Hepatocyte (in vitro differentiated cells): ENCODE measurements around the gene TSPAN32. TPM values are rescaled to one million over a fixed set of nuclear protein-coding genes. Genes with fewer than 3 reads are reported as not detected.

Experiments used
- DNase-seq: peaks from one replicate; pipeline ENCODE4 v3.0.0-alpha.2; 2016; ENCODE audit warnings: low spot score
- H2AFZ ChIP-seq: fragments of 200-600 bp; sonication (generic); 2 replicates; pipeline ENCODE4 v1.6.0; 2016; ENCODE audit warnings: antibody characterized with exemption, mild to moderate bottlenecking
- H3K27ac ChIP-seq: fragments of 200-600 bp; sonication (generic); 2 replicates; pipeline ENCODE4 v1.5.1; 2016; ENCODE audit warnings: mild to moderate bottlenecking
- H3K27me3 ChIP-seq: fragments of 200-600 bp; sonication (generic); 2 replicates; pipeline ENCODE4 v1.6.1; 2016
- H3K36me3 ChIP-seq: fragments of 200-600 bp; sonication (generic); replicated peaks from 2 replicates; pipeline ENCODE4 v1.5.1; 2016; ENCODE audit warnings: low read depth; ENCODE audit not compliant: insufficient read depth
- H3K4me1 ChIP-seq: fragments of 200-600 bp; sonication (generic); 2 replicates; pipeline ENCODE4 v1.5.1; 2016; ENCODE audit warnings: mild to moderate bottlenecking, moderate library complexity; ENCODE audit not compliant: insufficient read depth
- H3K4me2 ChIP-seq: fragments of 200-600 bp; sonication (generic); 2 replicates; pipeline ENCODE4 v1.6.0; 2016
- H3K4me3 ChIP-seq: fragments of 200-600 bp; sonication (generic); 2 replicates; pipeline ENCODE4 v1.5.1; 2016; ENCODE audit warnings: mild to moderate bottlenecking
- H3K79me2 ChIP-seq: fragments of 200-600 bp; sonication (generic); 2 replicates; pipeline ENCODE4 v1.6.0; 2017; ENCODE audit warnings: mild to moderate bottlenecking
- H3K9me2 ChIP-seq: fragments of 200-600 bp; sonication (generic); replicated peaks from 2 replicates; pipeline ENCODE4 v1.6.0; 2017; ENCODE audit warnings: mild to moderate bottlenecking; ENCODE audit not compliant: insufficient read depth
- H3K9me3 ChIP-seq: fragments of 200-600 bp; sonication (generic); 2 replicates; pipeline ENCODE4 v1.5.1; 2016; ENCODE audit warnings: low read depth, mild to moderate bottlenecking
- H4K20me1 ChIP-seq: fragments of 200-600 bp; sonication (generic); 2 replicates; pipeline ENCODE4 v1.6.0; 2016; ENCODE audit warnings: mild to moderate bottlenecking; ENCODE audit not compliant: insufficient read depth, poor library complexity, severe bottlenecking
- CTCF ChIP-seq: fragments of 200-600 bp; sonication (generic); IDR thresholded peaks from 2 replicates; pipeline ENCODE4 v1.5.1; 2016; ENCODE audit warnings: antibody characterized with exemption, mild to moderate bottlenecking; ENCODE audit not compliant: poor library complexity
- EZH2 ChIP-seq: fragments of 200-600 bp; sonication (generic); IDR thresholded peaks from 2 replicates; pipeline ENCODE4 v1.6.1; 2016; ENCODE audit warnings: antibody characterized with exemption, mild to moderate bottlenecking, borderline replicate concordance
- EZH2phosphoT487 ChIP-seq: fragments of 200-600 bp; sonication (generic); IDR thresholded peaks from one replicate; pipeline ENCODE4 v1.6.1; 2018; ENCODE audit warnings: antibody characterized with exemption, mild to moderate bottlenecking, low read depth, moderate library complexity; ENCODE audit not compliant: unreplicated experiment, severe bottlenecking
- whole genome bisulfite sequencing: methylation state at CpG from one replicate; pipeline ENCODE4 v1.1.6; 2016; ENCODE audit warnings: low lambda C conversion rate; ENCODE audit errors: missing lambda C conversion rate; 5-methylcytosine and 5-hydroxymethylcytosine counted together
- polyA plus RNA-seq: library from polyadenylated mRNA; unstranded; fragments of >200 nt; fragmentation: Nextera tagmentation; extraction: Ambion mirVana; gene quantifications from 2 replicates; pipeline ENCODE4 v1.2.1, GENCODE V29; 2016
- total RNA-seq: library from RNA; depleted of rRNA; stranded (reverse); fragments of >200 nt; gene quantifications from 2 replicates; pipeline ENCODE4 v1.2.3, GENCODE V29; 2014

TSPAN32 gene
- total and polyA plus RNA-seq, 2 experiments from 2014 or later = 1.5 to 4.8 TPM

GRCh38 chr11:2259897-2260451 is 41.8 kb upstream of the TSPAN32 start:
- no peak for TF ChIP-seq EZH2
- no peaks in the 10 kb centered on the region for H3K4me1 ChIP-seq
- H3K9me2 ChIP-seq = no peaks in the 10 kb centered on the region
- no peaks in the 10 kb centered on the region for H4K20me1 ChIP-seq
- WGBS = 88% methylated on average over 11 of the region's 12 CpGs
- H3K27me3 ChIP-seq = no peaks in the 10 kb centered on the region
- H3K36me3 ChIP-seq = no peaks in the 10 kb centered on the region
- no peak overlapping the region for H3K4me2 ChIP-seq
- no peaks in the 10 kb centered on the region for H3K9me3 ChIP-seq
- no peak overlapping the region for H3K27ac ChIP-seq
- no peak overlapping the region for H3K4me3 ChIP-seq
- DNase-seq = no peak
- no peak overlapping the region for H2AFZ ChIP-seq
- H3K79me2 ChIP-seq = no peaks in the 10 kb centered on the region

GRCh38 chr11:2260491-2261364 is 41.1 kb upstream of the TSPAN32 start:
- no peak overlapping the region for H2AFZ ChIP-seq
- 88% methylated on average over 21 of the region's 26 CpGs for WGBS

GRCh38 chr11:2261436-2262230 is 40.2 kb upstream of the TSPAN32 start:
- no peak overlapping the region for H3K4me3 ChIP-seq
- no peak overlapping the region for H2AFZ ChIP-seq
- H3K9me3 ChIP-seq = no peaks in the 10 kb centered on the region
- 88% methylated on average over 21 of the region's 21 CpGs for WGBS
- H3K4me2 ChIP-seq = no peak overlapping the region
- no peaks in the 10 kb centered on the region for H3K79me2 ChIP-seq
- no peaks in the 10 kb centered on the region for H3K9me2 ChIP-seq
- TF ChIP-seq CTCF (no peak), EZH2 (no peak), EZH2phosphoT487 (no peak)
- no peaks in the 10 kb centered on the region for H3K27me3 ChIP-seq
- H3K27ac ChIP-seq = no peak overlapping the region
- H4K20me1 ChIP-seq = no peaks in the 10 kb centered on the region
- no peak for DNase-seq
- no peaks in the 10 kb centered on the region for H3K36me3 ChIP-seq
- H3K4me1 ChIP-seq = no peaks in the 10 kb centered on the region

More at GRCh38 chr11:2260491-2261364, 41.1 kb upstream of the TSPAN32 start:
- TF ChIP-seq CTCF (no peak), EZH2phosphoT487 (no peak), EZH2 (no peak)
- Histone ChIP-seq H3K79me2 (no peaks in the 10 kb centered on the region), H3K27me3 (no peaks in the 10 kb centered on the region), H3K4me2 (no peak overlapping the region), H3K9me3 (no peaks in the 10 kb centered on the region), H3K4me3 (no peak overlapping the region), H3K4me1 (no peaks in the 10 kb centered on the region), H3K27ac (no peak overlapping the region), H4K20me1 (no peaks in the 10 kb centered on the region), H3K9me2 (no peaks in the 10 kb centered on the region), H3K36me3 (no peaks in the 10 kb centered on the region)
- no peak for DNase-seq
